SK-N-SH treated with all-trans-retinoic acid at 6 μM for 48 hours (cell line): ENCODE measurements around the gene CCDC148.

Source experiments
- ATAC-seq: fragments of 200-7000 bp; cut with Tn5 transposase; 3 replicates; pipeline ENCODE4 v1.9.1; 2020; ENCODE audit warnings: mild to moderate bottlenecking, moderate library complexity
- ARNTL ChIP-seq: fragments of 450-650 bp; formaldehyde crosslinking; IDR thresholded peaks from 2 replicates; pipeline ENCODE4 v1.5.0; 2020; ENCODE audit warnings: low read depth, mild to moderate bottlenecking, moderate library complexity, borderline replicate concordance
- BACH2 ChIP-seq: fragments of 250-450 bp; sonication (Bioruptor Pico); IDR thresholded peaks from 2 replicates; pipeline ENCODE4 v1.9.0; 2021; ENCODE audit warnings: mild to moderate bottlenecking, borderline replicate concordance
- CREB5 ChIP-seq: fragments of 250-450 bp; sonication (Bioruptor Pico); IDR thresholded peaks from 2 replicates; pipeline ENCODE4 v1.5.1; 2020; ENCODE audit warnings: low read depth, mild to moderate bottlenecking, moderate library complexity
- CSRNP3 ChIP-seq: fragments of 250-450 bp; sonication (Bioruptor Pico); IDR thresholded peaks from 2 replicates; pipeline ENCODE4 v1.5.1; 2021; ENCODE audit warnings: mild to moderate bottlenecking, moderate library complexity
- ESRRG ChIP-seq: fragments of 250-450 bp; sonication (Bioruptor Pico); IDR thresholded peaks from 2 replicates; pipeline ENCODE4 v1.6.1; 2021; ENCODE audit warnings: mild to moderate bottlenecking
- ISL1 ChIP-seq: fragments of 250-450 bp; sonication (Bioruptor Pico); IDR thresholded peaks from 2 replicates; pipeline ENCODE4 v2.1.2; 2022; ENCODE audit warnings: mild to moderate bottlenecking, moderate library complexity
- OSR1 ChIP-seq: fragments of 250-450 bp; sonication (Bioruptor Pico); IDR thresholded peaks from 2 replicates; pipeline ENCODE4 v1.8.0; 2022; ENCODE audit warnings: moderate library complexity, mild to moderate bottlenecking, inconsistent platforms
- PATZ1 ChIP-seq: fragments of 250-450 bp; sonication (Bioruptor Pico); IDR thresholded peaks from 2 replicates; pipeline ENCODE4 v1.8.0; 2020; ENCODE audit warnings: mild to moderate bottlenecking, moderate library complexity, borderline replicate concordance
- POU6F1 ChIP-seq: fragments of 250-450 bp; sonication (Bioruptor Pico); IDR thresholded peaks from 2 replicates; pipeline ENCODE4 v1.8.0; 2021; ENCODE audit warnings: low read depth, mild to moderate bottlenecking, moderate library complexity, borderline replicate concordance
- PPARA ChIP-seq: fragments of 250-450 bp; sonication (Bioruptor Pico); IDR thresholded peaks from 2 replicates; pipeline ENCODE4 v1.5.0; 2020; ENCODE audit warnings: mild to moderate bottlenecking, borderline replicate concordance
- RARB ChIP-seq: fragments of 250-450 bp; sonication (Bioruptor Pico); IDR thresholded peaks from 2 replicates; pipeline ENCODE4 v1.8.0; 2021; ENCODE audit warnings: mild to moderate bottlenecking, moderate library complexity
- SNAI2 ChIP-seq: fragments of 250-450 bp; sonication (Bioruptor Pico); IDR thresholded peaks from 2 replicates; pipeline ENCODE4 v1.5.0; 2020; ENCODE audit warnings: mild to moderate bottlenecking, moderate library complexity
- TCF4 ChIP-seq: fragments of 250-450 bp; sonication (Bioruptor Pico); IDR thresholded peaks from 2 replicates; pipeline ENCODE4 v1.8.0; 2021; ENCODE audit warnings: mild to moderate bottlenecking, moderate library complexity, borderline replicate concordance
- TOX ChIP-seq: fragments of 250-450 bp; sonication (Bioruptor Pico); IDR thresholded peaks from 2 replicates; pipeline ENCODE4 v1.8.0; 2021; ENCODE audit warnings: mild to moderate bottlenecking, moderate library complexity, borderline replicate concordance
- TSHZ2 ChIP-seq: fragments of 250-450 bp; sonication (Bioruptor Pico); IDR thresholded peaks from 2 replicates; pipeline ENCODE4 v1.5.0; 2020; ENCODE audit warnings: mild to moderate bottlenecking, moderate library complexity
- ZC3H10 ChIP-seq: fragments of 250-450 bp; sonication (Bioruptor Pico); IDR thresholded peaks from 2 replicates; pipeline ENCODE4 v1.5.1; 2021; ENCODE audit warnings: mild to moderate bottlenecking, moderate library complexity
- ZFP3 ChIP-seq: fragments of 250-450 bp; sonication (Bioruptor Pico); IDR thresholded peaks from 2 replicates; pipeline ENCODE4 v1.5.0; 2020; ENCODE audit warnings: mild to moderate bottlenecking, moderate library complexity
- ZNF565 ChIP-seq: fragments of 450-650 bp; formaldehyde crosslinking; conservative IDR thresholded peaks from 2 replicates; pipeline ENCODE4 v1.5.0; 2020; ENCODE audit warnings: low read depth, mild to moderate bottlenecking, moderate library complexity
- ZNF70 ChIP-seq: fragments of 450-650 bp; formaldehyde crosslinking; IDR thresholded peaks from 2 replicates; pipeline ENCODE4 v1.5.0; 2020; ENCODE audit warnings: mild to moderate bottlenecking, moderate library complexity
- ZNF8 ChIP-seq: fragments of 450-650 bp; formaldehyde crosslinking; IDR thresholded peaks from 2 replicates; pipeline ENCODE4 v1.5.0; 2020; ENCODE audit warnings: mild to moderate bottlenecking, moderate library complexity

The CCDC148 gene

GRCh38 chr2:158127380-158127804 is 329.2 kb downstream of the CCDC148 start:
- ATAC-seq = no peak
- no peak for TF ChIP-seq ZNF565 (CRISPR knock-in tag)
- TF ChIP-seq PATZ1 = no peak
- TF ChIP-seq CREB5 (CRISPR knock-in tag) = no peak
- no peak for TF ChIP-seq ZNF8 (CRISPR knock-in tag)
- TF ChIP-seq ZC3H10 (CRISPR knock-in tag) = no peak
- no peak for TF ChIP-seq ZFP3 (CRISPR knock-in tag)
- TF ChIP-seq ISL1 (CRISPR knock-in tag) = no peak
- TF ChIP-seq POU6F1 (CRISPR knock-in tag) = no peak
- TF ChIP-seq SNAI2 (CRISPR knock-in tag) = no peak
- TF ChIP-seq TOX (CRISPR knock-in tag) = no peak
- no peak for TF ChIP-seq ESRRG (CRISPR knock-in tag)
- TF ChIP-seq TSHZ2 = no peak
- TF ChIP-seq PPARA (CRISPR knock-in tag) = no peak
- no peak for TF ChIP-seq TCF4 (CRISPR knock-in tag)
- TF ChIP-seq ARNTL (CRISPR knock-in tag) = no peak
- TF ChIP-seq RARB (CRISPR knock-in tag) = no peak
- TF ChIP-seq OSR1 (CRISPR knock-in tag) = no peak
- TF ChIP-seq ZNF70 (CRISPR knock-in tag) = no peak
- TF ChIP-seq, all 23 proteins: peak for 0

- ATAC-seq = no peak
Measured at GRCh38 chr2:158125756-158126498, 330.6 kb downstream of the CCDC148 start.

More at GRCh38 chr2:158125756-158126498, 330.6 kb downstream of the CCDC148 start:
- TF ChIP-seq ARNTL (CRISPR knock-in tag) = no peak
- TF ChIP-seq ZNF565 (CRISPR knock-in tag) = no peak
- TF ChIP-seq OSR1 (CRISPR knock-in tag) = no peak
- no peak for TF ChIP-seq ZC3H10 (CRISPR knock-in tag)
- no peak for TF ChIP-seq POU6F1 (CRISPR knock-in tag)
- TF ChIP-seq BACH2 (CRISPR knock-in tag) = no peak
- TF ChIP-seq CSRNP3 (CRISPR knock-in tag) = no peak
